HepG2 (cell line): ENCODE measurements around the gene PRMT6. TPM values are rescaled to one million over a fixed set of nuclear protein-coding genes. Genes with fewer than 3 reads are reported as not detected.

Experiments used
- ARNT ChIP-seq: fragments of 450-650 bp; IDR thresholded peaks from 2 replicates; pipeline ENCODE4 v1.6.1; 2017
- PHF8 ChIP-seq: sonication (generic); formaldehyde crosslinking; IDR thresholded peaks from 2 replicates; pipeline ENCODE4 v1.5.0; 2020; ENCODE audit warnings: missing genetic modification reagents
- POLR2AphosphoS5 ChIP-seq: IDR thresholded peaks from 2 replicates; pipeline ENCODE4 v1.6.1; 2012; ENCODE audit warnings: low read depth, low read length
- RBFOX2 ChIP-seq: fragments of 200-400 bp; formaldehyde crosslinking; IDR thresholded peaks from 2 replicates; pipeline ENCODE4 v1.6.1; 2017; ENCODE audit warnings: low read depth, mild to moderate bottlenecking, low read length
- TAF15 ChIP-seq: fragments of 200-400 bp; formaldehyde crosslinking; IDR thresholded peaks from one replicate; pipeline ENCODE4 v1.6.1; 2018; ENCODE audit warnings: mild to moderate bottlenecking, low read depth, low read length; ENCODE audit not compliant: poor library complexity, severe bottlenecking
- YY1 ChIP-seq: IDR thresholded peaks from 2 replicates; pipeline ENCODE4 v1.6.1; 2011; ENCODE audit warnings: low read length, low read depth, moderate library complexity, mild to moderate bottlenecking; ENCODE audit not compliant: insufficient read depth, insufficient replicate concordance
- ZFY ChIP-seq: sonication (generic); formaldehyde crosslinking; IDR thresholded peaks from 2 replicates; pipeline ENCODE4 v1.4.0; 2020; ENCODE audit warnings: missing genetic modification reagents
- ZMYM4 ChIP-seq: sonication (generic); formaldehyde crosslinking; IDR thresholded peaks from 2 replicates; pipeline ENCODE4 v1.8.1; 2023; ENCODE audit warnings: mild to moderate bottlenecking, missing genetic modification reagents
- ZNF232 ChIP-seq: sonication (generic); formaldehyde crosslinking; IDR thresholded peaks from 2 replicates; pipeline ENCODE4 v1.4.0; 2020; ENCODE audit warnings: missing genetic modification reagents, borderline replicate concordance
- ZNF274 ChIP-seq: sonication (generic); formaldehyde crosslinking; IDR thresholded peaks from 2 replicates; pipeline ENCODE4 v1.5.1; 2020; ENCODE audit warnings: mild to moderate bottlenecking, missing genetic modification reagents
- ZNF441 ChIP-seq: sonication (generic); formaldehyde crosslinking; IDR thresholded peaks from 2 replicates; pipeline ENCODE4 v1.7.0; 2021; ENCODE audit warnings: missing genetic modification reagents, borderline replicate concordance
- ZNF605 ChIP-seq: sonication (generic); formaldehyde crosslinking; IDR thresholded peaks from 2 replicates; pipeline ENCODE4 v1.8.0; 2022; ENCODE audit warnings: mild to moderate bottlenecking, missing genetic modification reagents
- ZNF737 ChIP-seq: sonication (generic); formaldehyde crosslinking; IDR thresholded peaks from 2 replicates; pipeline ENCODE4 v1.5.0; 2020; ENCODE audit warnings: missing genetic modification reagents, mild to moderate bottlenecking, borderline replicate concordance
- polyA plus RNA-seq, 8 experiments: library from polyadenylated mRNA; depleted of rRNA in 3 of 8; stranded (reverse) in 7 of 8; unstranded in 1 of 8; fragments of >200 nt; fragmentation: Illumina TruSeq in 4 of 8; extraction: Trizol in 4 of 8; gene quantifications; 2 replicates each; pipeline versions ENCODE4 v1.2.1 to v1.2.3, GENCODE V29; 2011 to 2016; ENCODE audit warnings: low read depth in 4 of 8, missing spikeins in 1 of 8, mixed read lengths in 1 of 8; ENCODE audit not compliant: insufficient read depth in 1 of 8
- total RNA-seq, 5 experiments: library from RNA; depleted of rRNA; stranded (reverse); fragments of >200 nt; fragmentation: Illumina TruSeq; extraction: Trizol; gene quantifications; 2 replicates each; pipeline ENCODE4 v1.2.3, GENCODE V29; 2016; ENCODE audit warnings: low read depth in 1 of 5
- TF ChIP-seq, protein P1 (sequence below): sonication (generic); formaldehyde crosslinking; IDR thresholded peaks from 2 replicates; pipeline ENCODE4 v1.4.0; 2020; ENCODE audit warnings: missing genetic modification reagents
- TF ChIP-seq, protein P2 (sequence below): sonication (generic); formaldehyde crosslinking; IDR thresholded peaks from 2 replicates; pipeline ENCODE4 v1.5.0; 2020; ENCODE audit warnings: missing genetic modification reagents
- TF ChIP-seq, protein P3 (sequence below): sonication (generic); formaldehyde crosslinking; IDR thresholded peaks from 2 replicates; pipeline ENCODE4 v1.4.0; 2020; ENCODE audit warnings: mild to moderate bottlenecking, missing genetic modification reagents

The PRMT6 gene
- total and polyA plus RNA-seq, 2 of the 13 experiments (the other 11 are each of a cell fraction or from before 2014, with no cell fraction given) = 8.1 to 15.8 TPM

- TF ChIP-seq ZNF274 (CRISPR knock-in tag) (peak; percentile 44; the same call in 1 of the 2 replicates), ZNF441 (CRISPR knock-in tag) (0 out of 2 replicates have a peak, but pooled peaks have one; percentile 26), ZMYM4 (CRISPR knock-in tag) (0 out of 2 replicates have a peak, but pooled peaks have one; percentile 9), ARNT (no peak), POLR2AphosphoS5 (0 out of 2 replicates have a peak, but pooled peaks have one; percentile 23), ZNF232 (no peak), PHF8 (CRISPR knock-in tag) (peak; percentile 62), ZNF737 (CRISPR knock-in tag) (peak; percentile 52; the same call in 1 of the 2 replicates), RBFOX2 (peak; percentile 16), TAF15 (no peak), ZFY (CRISPR knock-in tag) (no peak; the same call in 1 of the 2 replicates), ZNF605 (CRISPR knock-in tag) (peak; percentile 54; the same call in 1 of the 2 replicates), YY1 (no peak)
- TF ChIP-seq, protein P1, sequence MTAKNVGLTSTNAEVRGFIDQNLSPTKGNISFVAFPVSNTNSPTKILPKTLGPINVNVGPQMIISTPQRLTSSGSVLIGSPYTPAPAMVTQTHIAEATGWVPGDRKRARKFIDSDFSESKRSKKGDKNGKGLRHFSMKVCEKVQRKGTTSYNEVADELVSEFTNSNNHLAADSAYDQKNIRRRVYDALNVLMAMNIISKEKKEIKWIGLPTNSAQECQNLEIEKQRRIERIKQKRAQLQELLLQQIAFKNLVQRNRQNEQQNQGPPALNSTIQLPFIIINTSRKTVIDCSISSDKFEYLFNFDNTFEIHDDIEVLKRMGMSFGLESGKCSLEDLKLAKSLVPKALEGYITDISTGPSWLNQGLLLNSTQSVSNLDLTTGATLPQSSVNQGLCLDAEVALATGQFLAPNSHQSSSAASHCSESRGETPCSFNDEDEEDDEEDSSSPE (CRISPR knock-in tag) = 0 out of 2 replicates have a peak, but pooled peaks have one; percentile 18
- TF ChIP-seq, protein P2, sequence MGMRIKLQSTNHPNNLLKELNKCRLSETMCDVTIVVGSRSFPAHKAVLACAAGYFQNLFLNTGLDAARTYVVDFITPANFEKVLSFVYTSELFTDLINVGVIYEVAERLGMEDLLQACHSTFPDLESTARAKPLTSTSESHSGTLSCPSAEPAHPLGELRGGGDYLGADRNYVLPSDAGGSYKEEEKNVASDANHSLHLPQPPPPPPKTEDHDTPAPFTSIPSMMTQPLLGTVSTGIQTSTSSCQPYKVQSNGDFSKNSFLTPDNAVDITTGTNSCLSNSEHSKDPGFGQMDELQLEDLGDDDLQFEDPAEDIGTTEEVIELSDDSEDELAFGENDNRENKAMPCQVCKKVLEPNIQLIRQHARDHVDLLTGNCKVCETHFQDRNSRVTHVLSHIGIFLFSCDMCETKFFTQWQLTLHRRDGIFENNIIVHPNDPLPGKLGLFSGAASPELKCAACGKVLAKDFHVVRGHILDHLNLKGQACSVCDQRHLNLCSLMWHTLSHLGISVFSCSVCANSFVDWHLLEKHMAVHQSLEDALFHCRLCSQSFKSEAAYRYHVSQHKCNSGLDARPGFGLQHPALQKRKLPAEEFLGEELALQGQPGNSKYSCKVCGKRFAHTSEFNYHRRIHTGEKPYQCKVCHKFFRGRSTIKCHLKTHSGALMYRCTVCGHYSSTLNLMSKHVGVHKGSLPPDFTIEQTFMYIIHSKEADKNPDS (CRISPR knock-in tag) = no peak
- TF ChIP-seq, protein P3, sequence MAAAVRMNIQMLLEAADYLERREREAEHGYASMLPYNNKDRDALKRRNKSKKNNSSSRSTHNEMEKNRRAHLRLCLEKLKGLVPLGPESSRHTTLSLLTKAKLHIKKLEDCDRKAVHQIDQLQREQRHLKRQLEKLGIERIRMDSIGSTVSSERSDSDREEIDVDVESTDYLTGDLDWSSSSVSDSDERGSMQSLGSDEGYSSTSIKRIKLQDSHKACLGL (CRISPR knock-in tag) = peak; percentile 9; the same call in 1 of the 2 replicates
Observed at GRCh38 chr1:107057197-107058133, 991 bp downstream of the PRMT6 start (continued).
